Pericardium fibroblast (primary cell): ENCODE results near the gene NQO2. TPM values are rescaled to one million over a fixed set of nuclear protein-coding genes. Genes with fewer than 3 reads are reported as not detected.

ENCODE experiments used
- total RNA-seq: library from RNA; depleted of rRNA; stranded (reverse); fragments of >200 nt; gene quantifications from 2 replicates; pipeline ENCODE4 v1.2.3, GENCODE V29; 2015

Gene NQO2, protein sequence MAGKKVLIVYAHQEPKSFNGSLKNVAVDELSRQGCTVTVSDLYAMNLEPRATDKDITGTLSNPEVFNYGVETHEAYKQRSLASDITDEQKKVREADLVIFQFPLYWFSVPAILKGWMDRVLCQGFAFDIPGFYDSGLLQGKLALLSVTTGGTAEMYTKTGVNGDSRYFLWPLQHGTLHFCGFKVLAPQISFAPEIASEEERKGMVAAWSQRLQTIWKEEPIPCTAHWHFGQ
- total RNA-seq: 28.8 and 37.3 TPM in 2 replicates

DNA sequence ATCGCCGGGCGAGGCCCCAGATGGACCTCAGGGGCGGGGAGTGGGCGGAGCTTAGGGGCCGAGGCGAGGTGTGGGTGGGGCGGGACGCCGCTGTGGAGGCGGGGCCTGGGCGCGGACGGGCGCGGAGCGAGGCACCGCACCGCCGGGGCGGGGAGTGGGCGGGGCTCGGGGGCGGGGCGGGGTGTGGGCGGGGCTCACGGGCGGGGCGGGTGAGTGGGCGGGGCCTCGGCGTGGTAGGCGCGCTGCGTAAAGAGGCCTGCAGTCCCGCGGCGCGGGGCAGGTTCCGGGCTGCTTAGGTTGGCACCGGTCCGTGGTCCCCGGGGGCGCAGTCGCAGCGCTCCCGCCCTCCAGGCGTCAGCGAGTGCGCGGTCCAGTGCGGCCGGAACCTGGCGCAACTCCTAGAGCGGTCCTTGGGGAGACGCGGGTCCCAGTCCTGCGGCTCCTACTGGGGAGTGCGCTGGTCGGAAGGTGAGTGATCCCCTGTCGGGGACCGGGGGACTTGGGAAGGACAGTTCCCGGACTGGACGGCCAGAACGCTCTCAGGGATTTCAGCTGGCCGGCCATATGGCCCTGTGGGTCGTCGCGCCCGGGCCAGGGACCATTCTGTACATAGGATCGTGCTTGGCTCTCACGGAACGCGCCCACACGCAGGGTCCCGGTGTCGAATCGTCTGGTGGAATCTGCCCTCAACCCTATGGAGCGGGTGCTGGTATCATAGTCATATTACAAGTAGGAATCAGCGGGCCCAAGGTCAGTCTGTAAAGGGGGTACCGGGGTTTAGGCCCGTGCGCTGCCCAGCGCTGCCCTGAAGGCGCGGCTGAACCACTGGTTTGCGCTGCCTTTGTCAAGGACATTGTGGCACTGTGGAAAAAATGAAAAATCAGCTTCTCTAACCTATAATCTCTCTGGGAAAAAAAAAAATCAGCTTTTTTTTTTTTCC is at the start of gene NQO2:
Gene NQO2, plus strand, starts transcription at position 277 of the 940 bp plus-strand sequence. CDS start 6,659 bp downstream, outside the sequence.

DNA sequence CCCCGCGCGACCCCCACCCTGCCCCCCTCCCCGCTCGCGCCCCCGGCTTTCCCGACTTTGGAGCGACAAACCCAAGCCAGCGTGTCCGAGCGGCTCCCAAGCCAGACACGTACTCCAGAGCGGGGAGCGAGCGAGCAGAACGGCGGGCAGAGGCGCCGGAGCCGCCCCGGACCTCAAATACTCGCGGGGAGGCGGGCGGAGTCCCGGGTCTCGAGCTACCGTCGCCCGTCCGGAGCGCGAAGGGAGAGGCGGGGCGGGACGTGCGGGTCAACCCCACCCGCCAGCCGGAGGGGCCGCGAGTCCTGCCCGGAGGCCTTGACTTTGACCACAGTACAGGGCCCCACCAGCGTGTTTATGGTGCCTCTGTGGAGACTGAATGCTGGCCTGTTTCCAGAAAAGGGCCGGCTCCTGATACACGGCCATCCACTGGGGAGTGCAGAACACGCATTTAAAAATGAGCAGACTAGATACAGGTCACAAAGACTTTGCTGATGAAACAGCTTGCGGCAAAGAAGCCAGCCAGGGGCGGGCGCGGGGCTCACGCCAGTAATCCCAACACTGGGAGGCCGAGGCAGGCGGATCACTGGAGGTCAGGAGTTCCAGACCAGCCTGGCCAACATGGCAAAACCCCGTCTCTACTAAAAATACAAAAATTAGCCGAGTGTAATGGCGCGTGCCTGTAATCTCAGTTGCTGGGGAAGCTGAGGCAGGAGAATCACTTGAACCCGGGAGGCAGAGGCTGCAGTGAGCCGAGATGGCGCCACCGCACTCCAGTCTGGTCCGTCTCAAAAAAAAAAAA is 28.1 kb upstream of the NQO2 start, which contains the start of gene SERPINB6:
Gene SERPINB6, minus strand, starts transcription at position 148 of the 799 bp plus-strand sequence. CDS start 12,235 bp downstream, outside the sequence.

DNA sequence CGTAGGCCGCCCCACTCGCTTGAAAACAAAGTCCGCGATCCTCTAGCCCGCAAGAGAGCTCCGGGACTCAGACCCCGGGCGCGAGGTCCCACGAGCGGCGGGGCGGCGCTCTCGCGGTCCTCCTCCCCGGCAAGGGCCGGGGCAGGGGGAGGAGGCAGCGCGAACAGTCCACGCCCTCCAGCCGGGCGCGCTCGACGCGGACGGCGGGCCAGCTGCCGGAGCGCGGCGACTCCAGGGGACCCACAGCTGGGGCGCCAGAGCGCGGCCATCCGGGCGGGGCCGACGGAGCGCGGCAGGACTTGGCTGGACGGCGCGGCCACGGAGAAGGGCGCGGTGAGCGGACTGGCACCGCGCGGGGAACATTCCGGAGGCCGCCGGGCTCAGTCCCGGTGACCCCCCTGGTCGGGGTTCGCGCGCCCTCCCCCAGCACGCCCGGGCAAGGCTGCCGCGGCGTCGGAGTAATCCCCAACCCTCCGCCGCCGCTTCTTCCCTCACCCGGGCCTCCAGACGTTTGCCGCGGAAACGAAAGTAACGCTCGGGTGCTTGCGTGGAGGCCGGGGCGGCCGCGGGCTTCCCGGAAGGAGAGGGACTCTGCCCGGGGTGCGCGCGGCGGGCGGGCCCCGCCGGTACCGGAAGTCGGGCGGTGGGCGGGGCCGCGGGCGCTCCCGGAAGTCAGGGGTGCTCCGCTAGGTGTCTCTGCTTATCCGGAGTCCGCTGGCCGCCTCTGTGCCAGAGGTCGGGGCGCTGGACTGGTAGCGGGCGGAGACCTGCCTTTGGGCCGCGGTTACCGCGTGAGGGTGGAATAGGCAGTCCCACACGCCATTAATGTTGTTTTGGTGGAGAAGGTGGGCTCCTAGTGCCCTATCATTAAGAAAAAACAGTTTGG is 68.9 kb downstream of the NQO2 start, which contains the start of gene RIPK1:
Gene RIPK1, plus strand, starts transcription at position 166 of the 886 bp plus-strand sequence. CDS start 8,330 bp downstream, outside the sequence.

Other genes with a start within 250 kb of the NQO2 start
- 0.47 and 3.2 TPM in 2 replicates for gene MYLK4, start 249.0 kb upstream of the NQO2 start, total RNA-seq
- 35.0 and 44.5 TPM in 2 replicates for gene WRNIP1, start 234.5 kb upstream of the NQO2 start, total RNA-seq
- 11.4 and 17.3 TPM in 2 replicates for gene SERPINB1, start 158.0 kb upstream of the NQO2 start, total RNA-seq
- gene SERPINB9, start 96.6 kb upstream of the NQO2 start, total RNA-seq: 3.8 and 21.1 TPM in 2 replicates
- gene SERPINB6, start 28.3 kb upstream of the NQO2 start, total RNA-seq: 97.1 and 107 TPM in 2 replicates
- 10.6 and 16.9 TPM in 2 replicates for gene RIPK1, start 68.6 kb downstream of the NQO2 start, total RNA-seq
- 9.0 and 15.8 TPM in 2 replicates for gene BPHL, start 118.8 kb downstream of the NQO2 start, total RNA-seq
- 44.6 and 148 TPM in 2 replicates for gene TUBB2A, start 157.7 kb downstream of the NQO2 start, total RNA-seq
- 2.4 and 3.5 TPM in 2 replicates for gene TUBB2B, start 227.8 kb downstream of the NQO2 start, total RNA-seq